OCI-LY1 (cell line): ENCODE results near the gene SRSF1.

Source experiments
- CTCF ChIP-seq: fragments of 200-600 bp; sonication (generic), shearing (Covaris generic); IDR thresholded peaks from 2 replicates; pipeline ENCODE4 v1.5.1; 2017; ENCODE audit warnings: mild to moderate bottlenecking, antibody characterized with exemption, low read length, moderate library complexity, mixed read lengths
- EZH2 ChIP-seq: fragments of 200-600 bp; sonication (generic), shearing (Covaris generic); IDR thresholded peaks from 2 replicates; pipeline ENCODE4 v1.8.0; 2017; ENCODE audit warnings: borderline replicate concordance, mixed run types, mild to moderate bottlenecking, antibody characterized with exemption, low read length, moderate library complexity, mixed read lengths

GRCh38 chr17:57987581-57988300 is 19.3 kb downstream of the SRSF1 start, which contains the start of gene VEZF1:
- TF ChIP-seq CTCF (no peak), EZH2 (no peak)
